Stimulated activated CD8-positive, alpha-beta memory T cell treated with anti-CD3 and anti-CD28 coated beads, Interleukin-15, amount 100 ng/mL, for 24 hours (primary cell): ENCODE results near the gene PHF21B.

ENCODE experiments used
- DNase-seq: peaks from one replicate; pipeline ENCODE4 v3.0.0-alpha.2; 2020; ENCODE audit warnings: low read depth

PHF21B gene

DNA sequence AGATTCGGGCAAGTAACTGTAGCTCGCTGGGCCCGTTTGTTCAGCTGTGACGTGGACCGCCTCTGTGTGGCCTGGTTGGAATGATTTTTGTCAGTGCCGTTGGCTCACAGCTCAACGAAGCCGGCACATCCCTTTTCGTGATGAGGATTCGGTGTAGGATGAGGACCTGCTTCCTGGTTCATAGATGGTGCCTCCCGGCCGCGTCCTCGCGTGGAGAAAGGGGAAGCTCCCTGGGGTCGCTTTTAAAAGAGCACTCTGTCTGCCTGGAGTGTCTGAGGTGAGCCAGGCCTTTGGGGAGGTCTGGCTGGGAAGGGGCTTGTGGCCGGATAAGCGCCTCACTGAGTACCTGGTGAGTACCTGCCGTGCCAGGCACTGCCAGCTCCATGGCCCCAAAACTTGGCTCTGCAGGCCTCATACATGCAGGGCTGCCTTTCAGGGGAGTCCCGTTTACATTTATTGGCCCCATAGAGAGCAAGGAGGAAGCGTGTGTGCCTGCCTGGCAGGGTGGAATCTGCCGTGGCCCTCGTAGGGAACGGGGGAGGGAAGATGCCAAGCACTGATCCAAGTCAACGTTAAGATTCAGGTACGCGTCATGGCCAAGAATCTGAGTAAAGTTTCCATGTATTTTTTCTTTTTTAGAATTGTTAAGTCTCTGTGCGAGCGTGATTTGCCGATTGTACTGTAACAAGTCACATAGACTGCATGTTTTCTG, 169.0 kb downstream of the PHF21B start:
- DNase-seq: no peak

DNA sequence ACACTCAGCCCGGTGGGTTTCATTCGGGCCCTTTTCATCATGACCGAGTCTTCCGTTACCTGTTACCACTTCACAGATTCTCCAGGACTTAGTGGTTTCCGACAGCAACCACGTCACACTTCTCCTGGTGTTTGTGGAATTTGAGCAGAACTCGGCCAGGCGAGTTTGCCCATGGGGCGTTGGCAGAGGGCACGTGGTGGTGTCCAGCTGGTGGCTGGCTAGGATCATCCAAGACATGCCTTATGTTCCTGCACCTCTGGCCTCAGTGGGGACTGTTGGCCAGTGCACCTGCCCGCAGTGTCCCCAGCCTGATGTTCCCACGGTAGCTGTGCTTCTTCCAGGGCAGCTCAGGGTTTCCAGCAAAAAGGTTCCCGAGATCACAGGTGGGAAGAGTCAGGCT, 170.1 kb downstream of the PHF21B start:
- DNase-seq: no peak

DNA sequence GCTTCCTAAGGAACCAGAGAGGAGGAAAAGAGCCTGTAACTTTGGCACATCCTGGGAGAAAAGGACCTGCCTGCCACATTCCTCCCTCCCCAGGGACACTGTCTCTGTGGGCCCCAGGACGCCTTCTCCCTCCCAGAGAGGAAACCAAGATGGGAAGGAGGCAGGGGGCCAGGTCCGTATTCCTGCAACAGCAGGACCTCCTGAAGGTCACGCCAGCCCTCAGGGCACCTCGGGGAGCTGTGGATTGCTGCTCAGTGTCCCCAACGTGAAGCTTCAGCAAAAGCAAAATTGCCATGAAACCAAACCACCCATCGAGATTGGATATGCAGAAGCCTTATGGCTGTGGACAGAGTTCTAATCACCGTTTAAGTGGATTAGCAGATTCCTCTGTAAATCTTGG, 170.7 kb downstream of the PHF21B start:
- no peak for DNase-seq

DNA sequence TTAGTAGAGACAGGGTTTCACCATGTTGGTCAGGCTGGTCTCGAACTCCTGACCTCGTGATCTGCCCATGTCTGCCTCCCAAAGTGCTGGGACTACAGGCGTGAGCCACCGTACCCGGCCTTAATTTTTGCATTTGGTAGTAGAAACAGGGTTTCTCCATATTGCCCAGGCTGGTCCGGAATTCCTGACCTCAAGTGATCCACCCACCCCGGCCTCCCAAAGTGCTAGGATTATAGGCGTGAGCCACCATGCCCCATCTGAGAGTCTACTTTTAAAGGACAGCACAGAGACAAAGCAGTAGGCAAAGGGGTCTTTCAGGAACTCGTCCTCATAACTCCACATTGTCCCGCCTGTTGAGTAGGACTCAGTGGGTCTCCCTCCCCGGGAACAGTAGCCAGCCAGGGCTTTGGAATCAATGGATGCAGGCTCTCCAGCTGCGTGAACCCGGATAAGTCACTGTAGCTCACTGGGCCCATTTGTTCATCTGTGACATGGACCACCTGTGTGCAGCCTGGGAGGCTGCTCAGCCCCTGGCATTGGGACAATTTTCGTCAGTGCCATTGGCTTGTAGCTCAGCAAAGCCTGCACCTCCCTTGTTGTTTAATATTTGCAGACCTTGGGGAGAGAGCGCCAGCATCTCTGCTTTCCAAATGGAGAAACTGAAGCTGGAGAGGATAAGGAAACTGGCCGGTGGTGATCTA, 171.3 kb downstream of the PHF21B start:
- DNase-seq: no peak

DNA sequence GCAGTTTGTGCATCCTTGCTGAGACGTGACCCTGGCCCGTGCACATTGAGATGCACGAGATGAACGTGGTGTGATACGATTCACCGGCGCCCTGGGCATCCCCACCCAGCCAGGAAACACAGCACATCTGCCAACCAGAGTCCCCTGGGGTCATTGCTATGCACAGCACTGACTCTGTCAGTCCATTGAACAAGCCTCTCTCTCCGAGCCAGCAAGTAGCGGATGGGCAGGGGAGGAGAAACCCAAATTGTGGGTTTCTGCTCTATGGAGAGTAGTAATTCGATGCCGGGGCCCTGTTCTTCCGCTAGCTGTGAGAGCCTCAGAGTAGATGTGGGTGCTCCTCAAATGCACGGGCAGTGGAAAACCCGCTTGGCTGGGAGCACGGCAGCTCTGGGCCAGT, 172.3 kb downstream of the PHF21B start:
- DNase-seq: no peak

- DNase-seq: no peak
Observed at GRCh38 chr22:44834065-44834464, 175.7 kb downstream of the PHF21B start.

DNA sequence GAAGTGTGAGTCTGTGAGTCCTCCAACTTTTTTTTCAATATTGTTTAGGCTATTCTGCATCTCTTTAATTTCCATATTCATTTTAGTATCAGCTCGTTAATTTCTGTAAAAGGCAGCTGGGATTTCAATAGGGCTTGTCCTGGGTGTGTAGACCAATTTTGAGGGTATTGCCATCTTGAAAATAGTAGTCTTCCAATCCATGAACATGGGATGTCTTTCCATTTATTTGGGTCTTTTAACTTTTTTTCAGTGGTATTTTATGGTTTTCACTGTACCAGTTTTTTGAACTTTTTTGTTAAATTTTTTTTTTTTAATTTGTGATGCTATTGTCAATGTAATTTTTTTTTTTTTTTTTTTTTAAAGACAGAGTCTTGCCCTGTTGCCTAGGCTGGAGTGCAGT, 177.9 kb downstream of the PHF21B start:
- DNase-seq: no peak
